Naive thymus-derived CD4-positive, alpha-beta T cell (primary cell): ENCODE results near the gene MPDZ. TPM values are rescaled to one million over a fixed set of nuclear protein-coding genes. Genes with fewer than 3 reads are reported as not detected.

Experiments used
- ATAC-seq: fragments of 150-1000 bp; cut with Tn5 transposase; 2 replicates; pipeline ENCODE4 v1.10.0; 2021; ENCODE audit warnings: mild to moderate bottlenecking, moderate library complexity
- CTCF ChIA-PET: fragments of 350-600 bp; sonication (Branson Sonifier 250); formaldehyde crosslinking; loops from one replicate; lab custom pipeline; 2021; ENCODE audit warnings: antibody characterized with exemption; lab: Charles Lee
- POLR2A ChIA-PET: fragments of 350-600 bp; sonication (Branson Sonifier 250); formaldehyde crosslinking; loops from one replicate; lab custom pipeline; 2021; ENCODE audit warnings: antibody characterized with exemption, inconsistent platforms; lab: Charles Lee
- DNase-seq, 9 donors: peaks; one replicate each; pipeline versions ENCODE4 v3.0.0 to v3.0.0-alpha.2; 2020 to 2022; ENCODE audit warnings: mixed read lengths in 1 of 9
- H3K27ac ChIP-seq: one replicate; pipeline ENCODE4 v1.7.0; 2013; ENCODE audit warnings: mild to moderate bottlenecking, low read depth, low read length, moderate library complexity
- H3K27me3 ChIP-seq, 2 donors: one replicate each; pipeline ENCODE4 v1.7.0; 2013; ENCODE audit warnings: low read length in 2 of 2, mild to moderate bottlenecking in 2 of 2, moderate library complexity in 2 of 2; ENCODE audit not compliant: control insufficient read depth in 2 of 2, insufficient read depth in 2 of 2
- H3K36me3 ChIP-seq, 3 experiments: 1 replicate in 2 of 3; 2 replicates in 1 of 3; pipeline ENCODE4 v1.7.0; 2013; ENCODE audit warnings: low read length in 3 of 3, mild to moderate bottlenecking in 3 of 3, moderate library complexity in 1 of 3; ENCODE audit not compliant: insufficient read depth in 3 of 3, control insufficient read depth in 2 of 3
- H3K4me1 ChIP-seq, 2 donors: one replicate each; pipeline ENCODE4 v1.7.0; 2013; ENCODE audit warnings: low read length in 2 of 2, mild to moderate bottlenecking in 2 of 2, moderate library complexity in 1 of 2; ENCODE audit not compliant: control insufficient read depth in 2 of 2, insufficient read depth in 2 of 2
- H3K4me3 ChIP-seq: 2 replicates; pipeline ENCODE4 v1.7.0; 2013; ENCODE audit warnings: mild to moderate bottlenecking, low read length
- H3K9me3 ChIP-seq, 3 experiments: 1 replicate in 2 of 3; 2 replicates in 1 of 3; pipeline ENCODE4 v1.7.0; 2013; ENCODE audit warnings: low read length in 3 of 3; ENCODE audit not compliant: control insufficient read depth in 2 of 3
- H3K27ac Mint-ChIP-seq, 9 donors: one replicate each; pipeline ENCODE4 v1.8.0; 2020 to 2022; ENCODE audit warnings: mixed read lengths in 9 of 9, mild to moderate bottlenecking in 8 of 9, moderate library complexity in 5 of 9, inconsistent platforms in 2 of 9
- H3K27me3 Mint-ChIP-seq, 5 donors: one replicate each; pipeline ENCODE4 v1.8.0; 2021 to 2022; ENCODE audit warnings: mixed read lengths in 5 of 5, mild to moderate bottlenecking in 1 of 5
- H3K36me3 Mint-ChIP-seq, 5 donors: one replicate each; pipeline ENCODE4 v1.8.0; 2020 to 2022; ENCODE audit warnings: mixed read lengths in 5 of 5, mild to moderate bottlenecking in 3 of 5, inconsistent platforms in 1 of 5
- H3K4me1 Mint-ChIP-seq, 7 donors: one replicate each; pipeline ENCODE4 v1.8.0; 2020 to 2022; ENCODE audit warnings: mixed read lengths in 7 of 7, mild to moderate bottlenecking in 3 of 7, inconsistent platforms in 1 of 7
- H3K4me3 Mint-ChIP-seq, 10 donors: one replicate each; pipeline ENCODE4 v1.8.0; 2020 to 2022; ENCODE audit warnings: mild to moderate bottlenecking in 10 of 10, mixed read lengths in 10 of 10, moderate library complexity in 6 of 10, inconsistent platforms in 2 of 10
- H3K9me3 Mint-ChIP-seq, 11 donors: one replicate each; pipeline ENCODE4 v1.8.0; 2020 to 2022; ENCODE audit warnings: mixed read lengths in 11 of 11, mild to moderate bottlenecking in 4 of 11, inconsistent platforms in 1 of 11, moderate library complexity in 1 of 11
- intact Hi-C, 2 donors: fragments of 100-400 bp; cut with micrococcal nuclease; formaldehyde crosslinking; loops; one replicate each; pipeline ENCODE4 v1.15.1; 2023
- polyA plus RNA-seq, 2 donors: library from polyadenylated mRNA; unstranded; fragments of 300-500 nt; fragmentation: Illumina TruSeq; gene quantifications; one replicate each; pipeline ENCODE4 v1.2.3, GENCODE V29; 2021
- total RNA-seq, 6 experiments: library from RNA in 5 of 6; stranded (reverse) in 5 of 6; gene quantifications; 1 replicate in 5 of 6; 2 replicates in 1 of 6; pipeline ENCODE4 v1.2.3 and lab custom pipeline; 2021 to 2026

MPDZ gene
- total and polyA plus RNA-seq, 7 experiments from 2014 or later, result 0.07 TPM; not detected in 6

DNA sequence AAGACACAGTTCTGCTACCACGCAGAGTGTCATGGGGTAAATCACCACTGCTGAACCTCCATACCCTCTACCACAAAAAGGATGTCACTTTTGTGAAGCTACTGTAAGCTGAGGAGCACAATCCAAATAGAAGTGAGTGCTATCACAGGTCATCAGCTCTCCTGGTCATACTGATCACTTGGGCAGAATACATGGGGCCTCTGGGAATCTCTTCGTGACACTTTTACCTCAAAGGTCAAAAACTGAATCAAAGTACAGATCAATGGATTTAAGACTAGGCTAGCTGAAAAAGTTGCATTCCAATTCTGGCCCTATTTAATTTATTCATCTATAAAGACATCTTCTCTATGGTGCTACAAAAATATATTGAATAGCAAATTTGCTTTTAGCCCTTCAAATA lies 115.5 kb downstream of the MPDZ start:
- CTCF ChIA-PET, result no interaction called here
- Mint-ChIP-seq H3K9me3 (peaks cover 0 to 5% (median 2%) of the 10 kb centered on the region in 11 donors), H3K36me3 (no peaks in the 10 kb centered on the region), H3K4me1 (no peaks in the 10 kb centered on the region), H3K27ac (no peak overlapping the region), H3K27me3 (no peaks in the 10 kb centered on the region), H3K4me3 (no peak overlapping the region)
- DNase-seq (no peak), ATAC-seq (no peak)
- no peaks in the 10 kb centered on the region for H3K9me3 ChIP-seq
- no peaks in the 10 kb centered on the region for H3K4me1 ChIP-seq
- intact Hi-C loops, result no loop called here
- H3K27ac ChIP-seq, result no peak overlapping the region
- POLR2A ChIA-PET, result no interaction called here
- no peak overlapping the region for H3K4me3 ChIP-seq
- no peaks in the 10 kb centered on the region for H3K27me3 ChIP-seq
- H3K36me3 ChIP-seq, result no peaks in the 10 kb centered on the region

DNA sequence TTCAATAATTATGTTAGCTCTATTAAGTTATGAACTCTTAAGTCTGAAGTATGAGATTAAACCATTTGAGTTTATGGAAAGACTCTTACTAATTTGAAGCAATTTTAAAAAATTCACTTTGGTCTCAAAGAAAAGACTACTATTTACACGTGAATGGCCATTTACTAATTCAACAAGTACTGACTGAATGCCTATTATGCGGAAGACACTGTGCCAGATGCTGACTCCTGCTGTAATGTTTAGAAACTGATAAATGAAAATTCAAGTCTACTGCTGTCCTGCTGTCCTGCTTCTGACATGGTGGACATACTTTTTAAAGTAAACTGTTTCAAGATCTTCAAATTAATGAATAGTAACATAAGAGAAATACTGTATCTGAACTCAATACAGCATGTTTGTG lies 116.2 kb downstream of the MPDZ start:
- intact Hi-C loops, result no loop called here
- H3K27ac ChIP-seq, result no peak overlapping the region
- no peaks in the 10 kb centered on the region for H3K36me3 Mint-ChIP-seq
- peaks cover 0 to 5% (median 2%) of the 10 kb centered on the region in 11 donors for H3K9me3 Mint-ChIP-seq
- no peaks in the 10 kb centered on the region for H3K36me3 ChIP-seq
- H3K9me3 ChIP-seq, result no peaks in the 10 kb centered on the region
- H3K27me3 ChIP-seq, result no peaks in the 10 kb centered on the region
- DNase-seq, result no peak
- CTCF ChIA-PET, result no interaction called here
- POLR2A ChIA-PET, result no interaction called here
- no peaks in the 10 kb centered on the region for H3K27me3 Mint-ChIP-seq
- H3K4me3 ChIP-seq, result no peak overlapping the region
- H3K4me1 Mint-ChIP-seq, result no peaks in the 10 kb centered on the region
- no peak overlapping the region for H3K4me3 Mint-ChIP-seq
- ATAC-seq, result no peak
- H3K27ac Mint-ChIP-seq, result no peak overlapping the region
- no peaks in the 10 kb centered on the region for H3K4me1 ChIP-seq

GRCh38 chr9:13160051-13160450 lies 119.4 kb downstream of the MPDZ start:
- Mint-ChIP-seq H3K36me3 (no peaks in the 10 kb centered on the region), H3K27me3 (no peaks in the 10 kb centered on the region), H3K9me3 (peaks cover 0 to 5% (median 2%) of the 10 kb centered on the region in 11 donors), H3K4me1 (no peaks in the 10 kb centered on the region), H3K4me3 (no peak overlapping the region), H3K27ac (no peak overlapping the region)
- Histone ChIP-seq H3K27me3 (no peaks in the 10 kb centered on the region), H3K36me3 (no peaks in the 10 kb centered on the region), H3K27ac (no peak overlapping the region), H3K4me3 (no peak overlapping the region), H3K4me1 (no peaks in the 10 kb centered on the region), H3K9me3 (no peaks in the 10 kb centered on the region)
- ATAC-seq, result no peak
- ChIA-PET POLR2A (no interaction called here), CTCF (no interaction called here)
- DNase-seq, result no peak
- intact Hi-C loops, result no loop called here

DNA sequence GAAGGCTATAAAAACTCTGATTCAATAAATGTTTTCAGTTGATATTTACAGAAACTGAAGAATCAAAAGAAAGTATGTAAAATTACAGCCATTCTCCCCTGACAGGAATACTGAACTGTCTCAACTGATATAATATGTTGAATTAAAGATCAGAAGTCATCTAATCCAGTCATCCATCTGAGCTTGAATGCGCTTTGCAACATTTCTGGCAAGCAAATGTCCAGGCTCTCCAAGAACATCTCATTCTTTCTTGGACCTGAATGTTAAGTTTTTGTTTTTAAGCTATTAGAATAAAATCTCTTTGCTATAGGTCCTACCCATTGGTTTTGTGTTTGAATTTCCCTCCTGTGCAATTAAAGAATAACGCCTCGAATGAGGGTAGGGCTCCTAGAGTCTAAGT lies 120.5 kb downstream of the MPDZ start:
- DNase-seq (no peak), ATAC-seq (no peak)
- no peak overlapping the region for H3K27ac Mint-ChIP-seq
- H3K27me3 ChIP-seq, result no peaks in the 10 kb centered on the region
- no peaks in the 10 kb centered on the region for H3K36me3 Mint-ChIP-seq
- POLR2A ChIA-PET, result no interaction called here
- H3K27me3 Mint-ChIP-seq, result no peaks in the 10 kb centered on the region
- H3K4me1 Mint-ChIP-seq, result no peaks in the 10 kb centered on the region
- CTCF ChIA-PET, result no interaction called here
- H3K9me3 Mint-ChIP-seq, result peaks cover 0 to 5% (median 2%) of the 10 kb centered on the region in 11 donors
- H3K36me3 ChIP-seq, result no peaks in the 10 kb centered on the region
- no peak overlapping the region for H3K4me3 ChIP-seq
- intact Hi-C loops, result no loop called here
- H3K9me3 ChIP-seq, result no peaks in the 10 kb centered on the region
- H3K4me3 Mint-ChIP-seq, result no peak overlapping the region
- no peak overlapping the region for H3K27ac ChIP-seq
- no peaks in the 10 kb centered on the region for H3K4me1 ChIP-seq

DNA sequence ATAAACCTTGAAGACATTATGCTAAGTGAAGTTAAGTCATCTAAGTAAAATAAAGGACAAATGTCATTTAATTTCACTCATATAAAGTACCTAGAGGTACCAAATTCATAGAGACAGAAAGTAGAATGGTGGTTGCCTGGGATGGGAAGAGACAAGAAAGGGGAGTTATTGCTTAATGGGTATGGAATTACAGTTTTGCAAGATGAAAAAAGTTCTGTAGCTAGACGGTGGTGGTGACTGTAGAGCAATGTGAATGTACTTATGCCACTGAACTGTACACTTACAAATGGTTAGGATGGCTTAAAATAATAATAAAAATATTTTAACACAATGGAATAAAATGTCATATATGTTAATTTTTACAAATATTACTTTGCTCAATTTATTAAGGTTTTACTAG lies 128.0 kb downstream of the MPDZ start:
- DNase-seq (no peak), ATAC-seq (no peak)
- no peak overlapping the region for H3K27ac Mint-ChIP-seq
- ChIA-PET CTCF (no interaction called here), POLR2A (no interaction called here)
- intact Hi-C loops, result no loop called here
- no peaks in the 10 kb centered on the region for H3K36me3 Mint-ChIP-seq
- Histone ChIP-seq H3K27ac (no peak overlapping the region), H3K4me3 (no peak overlapping the region), H3K9me3 (no peaks in the 10 kb centered on the region), H3K36me3 (no peaks in the 10 kb centered on the region), H3K27me3 (no peaks in the 10 kb centered on the region), H3K4me1 (no peaks in the 10 kb centered on the region)
- H3K4me1 Mint-ChIP-seq, result no peaks in the 10 kb centered on the region
- no peak overlapping the region for H3K4me3 Mint-ChIP-seq
- H3K9me3 Mint-ChIP-seq, result peaks cover 0 to 21% (median 4%) of the 10 kb centered on the region in 11 donors
- no peaks in the 10 kb centered on the region for H3K27me3 Mint-ChIP-seq

GRCh38 chr9:13149454-13149853 lies 130.0 kb downstream of the MPDZ start:
- H3K4me1 Mint-ChIP-seq, result no peaks in the 10 kb centered on the region
- no peaks in the 10 kb centered on the region for H3K27me3 Mint-ChIP-seq
- no peak overlapping the region for H3K27ac Mint-ChIP-seq

DNA sequence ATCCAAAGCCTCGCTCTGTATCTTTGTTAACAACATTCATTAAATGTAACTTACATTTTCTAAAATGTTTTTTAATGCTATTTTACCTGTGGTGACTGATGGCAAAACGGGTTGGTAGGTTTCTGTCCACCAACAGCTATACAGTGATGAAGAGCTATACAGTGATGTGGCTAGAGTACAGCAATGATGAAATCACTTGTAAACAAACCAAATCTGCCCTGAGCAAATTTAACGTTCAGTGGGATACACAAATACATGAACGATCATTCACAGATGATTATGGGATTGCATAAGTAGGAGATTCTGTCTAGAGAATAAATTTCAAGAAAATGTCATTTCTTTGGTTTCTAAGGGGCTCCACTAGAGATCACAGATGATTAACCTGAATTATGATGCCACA lies 132.7 kb downstream of the MPDZ start:
- Mint-ChIP-seq H3K27ac (no peak overlapping the region), H3K27me3 (no peaks in the 10 kb centered on the region), H3K9me3 (peaks cover 0 to 14% (median 0%) of the 10 kb centered on the region in 11 donors), H3K4me1 (no peaks in the 10 kb centered on the region), H3K4me3 (no peak overlapping the region), H3K36me3 (no peaks in the 10 kb centered on the region)
- no peak for ATAC-seq
- Histone ChIP-seq H3K36me3 (no peaks in the 10 kb centered on the region), H3K4me1 (no peaks in the 10 kb centered on the region), H3K27me3 (no peaks in the 10 kb centered on the region), H3K9me3 (no peaks in the 10 kb centered on the region), H3K4me3 (no peak overlapping the region), H3K27ac (no peak overlapping the region)
- DNase-seq, result no peak
- ChIA-PET POLR2A (no interaction called here), CTCF (no interaction called here)
- intact Hi-C loops, result no loop called here

More at GRCh38 chr9:13149454-13149853, 130.0 kb downstream of the MPDZ start:
- no peak overlapping the region for H3K4me3 ChIP-seq
- H3K36me3 ChIP-seq, result no peaks in the 10 kb centered on the region
- CTCF ChIA-PET, result no interaction called here
- DNase-seq, result no peak
- H3K4me1 ChIP-seq, result no peaks in the 10 kb centered on the region
- intact Hi-C loops, result no loop called here
- ATAC-seq, result no peak
- peaks cover 0 to 25% (median 6%) of the 10 kb centered on the region in 11 donors for H3K9me3 Mint-ChIP-seq
- POLR2A ChIA-PET, result no interaction called here
- no peak overlapping the region for H3K27ac ChIP-seq
- H3K36me3 Mint-ChIP-seq, result no peaks in the 10 kb centered on the region
- H3K9me3 ChIP-seq, result no peaks in the 10 kb centered on the region
- no peaks in the 10 kb centered on the region for H3K27me3 ChIP-seq
- no peak overlapping the region for H3K4me3 Mint-ChIP-seq
